T-helper 2 cell treated with Interferon-gamma antibody and Interleukin-4, amounts not matched to agents 5 μg/mL and 100 μg/mL, for 36 hours (primary cell): ENCODE measurements around the gene MAP3K5.
"Not testable (repeated sequence)": the region's sequence is repeated elsewhere in the genome, so short reads cannot be mapped to it uniquely, and the experiment has no call there.

Experiments
- DNase-seq: peaks from one replicate; pipeline ENCODE4 v3.0.0; 2021; ENCODE audit warnings: low spot score
- H3K27ac Mint-ChIP-seq: one replicate; pipeline ENCODE4 v1.8.0; 2021; ENCODE audit warnings: mild to moderate bottlenecking, mixed read lengths
- H3K27me3 Mint-ChIP-seq: one replicate; pipeline ENCODE4 v1.8.0; 2021; ENCODE audit warnings: low read depth, mixed read lengths
- H3K36me3 Mint-ChIP-seq: one replicate; pipeline ENCODE4 v1.8.0; 2021; ENCODE audit warnings: low read depth, mixed read lengths
- H3K4me1 Mint-ChIP-seq: one replicate; pipeline ENCODE4 v1.8.0; 2021; ENCODE audit warnings: low read depth, mixed read lengths
- H3K4me3 Mint-ChIP-seq: one replicate; pipeline ENCODE4 v1.8.0; 2022; ENCODE audit warnings: mild to moderate bottlenecking, moderate library complexity, mixed read lengths
- H3K9me3 Mint-ChIP-seq: one replicate; pipeline ENCODE4 v1.8.0; 2021; ENCODE audit warnings: mixed read lengths

MAP3K5 gene

GRCh38 chr6:136761227-136761922 lies 30.9 kb downstream of the MAP3K5 start:
- DNase-seq = no peak

GRCh38 chr6:136760781-136761180 lies 31.5 kb downstream of the MAP3K5 start:
- H3K9me3 Mint-ChIP-seq, H3K36me3 Mint-ChIP-seq, H3K27me3 Mint-ChIP-seq, DNase-seq: not testable (repeated sequence)
- H3K27ac Mint-ChIP-seq = peak overlapping the region; percentile 9
- peak overlapping the region; percentile 82 for H3K4me3 Mint-ChIP-seq
- H3K4me1 Mint-ChIP-seq = peaks cover 65% of the 10 kb centered on the region

More at GRCh38 chr6:136761227-136761922, 30.9 kb downstream of the MAP3K5 start:
- Mint-ChIP-seq H3K4me3 (peak overlapping the region; percentile 82), H3K36me3 (peaks cover 5% of the 10 kb centered on the region), H3K9me3 (no peaks in the 10 kb centered on the region), H3K27me3 (no peaks in the 10 kb centered on the region), H3K27ac (peak overlapping the region; percentile 76), H3K4me1 (peaks cover 65% of the 10 kb centered on the region)

GRCh38 chr6:136757150-136757549 lies 35.1 kb downstream of the MAP3K5 start:
- Mint-ChIP-seq H3K4me1 (peaks cover 65% of the 10 kb centered on the region), H3K27me3 (peaks cover 4% of the 10 kb centered on the region), H3K27ac (no peak overlapping the region), H3K36me3 (peaks cover 15% of the 10 kb centered on the region), H3K4me3 (no peak overlapping the region), H3K9me3 (no peaks in the 10 kb centered on the region)
- no peak for DNase-seq

GRCh38 chr6:136754820-136755219 lies 37.5 kb downstream of the MAP3K5 start:
- Mint-ChIP-seq H3K9me3 (no peaks in the 10 kb centered on the region), H3K27me3 (peaks cover 4% of the 10 kb centered on the region), H3K27ac (peak overlapping the region; percentile 2), H3K4me1 (peaks cover 69% of the 10 kb centered on the region), H3K36me3 (peaks cover 17% of the 10 kb centered on the region), H3K4me3 (no peak overlapping the region)
- no peak for DNase-seq

GRCh38 chr6:136753624-136754023 lies 38.7 kb downstream of the MAP3K5 start:
- peak; percentile 59 for DNase-seq

GRCh38 chr6:136752554-136752953 lies 39.7 kb downstream of the MAP3K5 start:
- Mint-ChIP-seq H3K36me3 (peaks cover 20% of the 10 kb centered on the region), H3K4me3 (peak overlapping the region; percentile 83), H3K9me3 (no peaks in the 10 kb centered on the region), H3K27ac (peak overlapping the region; percentile 93), H3K4me1 (peaks cover 75% of the 10 kb centered on the region), H3K27me3 (peaks cover 4% of the 10 kb centered on the region)
- DNase-seq = no peak

More at GRCh38 chr6:136753624-136754023, 38.7 kb downstream of the MAP3K5 start:
- Mint-ChIP-seq H3K27ac (peak overlapping the region; percentile 90), H3K4me1 (peaks cover 75% of the 10 kb centered on the region), H3K4me3 (peak overlapping the region; percentile 83), H3K27me3 (peaks cover 4% of the 10 kb centered on the region), H3K9me3 (no peaks in the 10 kb centered on the region), H3K36me3 (peaks cover 17% of the 10 kb centered on the region)

DNA sequence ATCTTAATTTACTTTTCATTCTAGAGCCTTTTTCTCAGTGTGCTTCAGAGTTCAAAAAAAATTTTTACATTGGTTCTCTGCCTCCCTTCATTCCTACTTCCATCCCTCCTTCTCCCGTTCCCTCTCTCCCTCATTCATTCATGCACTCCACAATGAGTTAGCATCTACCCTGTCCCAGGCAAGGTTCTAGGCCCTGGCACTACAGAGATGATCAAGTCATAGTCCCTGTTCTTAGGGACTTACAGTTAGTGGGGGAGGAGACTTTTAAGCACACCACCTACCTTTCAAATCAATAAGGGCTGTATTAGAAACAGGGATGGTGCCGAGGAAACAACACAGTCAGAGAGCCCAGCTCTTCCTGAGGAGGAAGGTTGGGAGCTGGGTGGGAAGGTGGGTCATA lies 40.3 kb downstream of the MAP3K5 start:
- no peaks in the 10 kb centered on the region for H3K9me3 Mint-ChIP-seq
- H3K4me3 Mint-ChIP-seq = peak overlapping the region; percentile 83
- peaks cover 19% of the 10 kb centered on the region for H3K36me3 Mint-ChIP-seq
- peaks cover 74% of the 10 kb centered on the region for H3K4me1 Mint-ChIP-seq
- peaks cover 6% of the 10 kb centered on the region for H3K27me3 Mint-ChIP-seq
- H3K27ac Mint-ChIP-seq = peak overlapping the region; percentile 93
- DNase-seq = no peak

DNA sequence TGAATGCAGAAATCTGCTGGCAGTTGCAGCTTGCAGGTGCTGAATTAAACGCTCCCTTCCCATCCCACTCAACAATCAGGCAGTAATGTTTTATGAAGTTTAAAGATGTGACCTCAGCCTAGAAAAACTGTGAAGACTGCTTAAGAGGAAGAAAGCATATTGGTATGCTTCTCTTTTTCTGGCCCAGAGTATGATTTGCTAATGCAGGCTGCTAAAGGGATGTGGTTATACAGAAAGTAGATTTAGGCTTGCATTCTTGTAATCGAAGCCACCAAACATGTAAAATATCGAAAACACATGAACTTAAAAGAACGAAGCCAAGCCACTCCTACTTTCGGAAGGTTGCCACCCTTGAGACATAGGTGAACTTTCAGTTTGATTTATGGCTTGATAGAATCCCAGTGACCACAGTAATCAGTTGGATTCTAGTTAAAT lies 40.7 kb downstream of the MAP3K5 start:
- H3K9me3 Mint-ChIP-seq = no peaks in the 10 kb centered on the region
- DNase-seq = peak; percentile 36
- peaks cover 6% of the 10 kb centered on the region for H3K27me3 Mint-ChIP-seq
- peak overlapping the region; percentile 83 for H3K4me3 Mint-ChIP-seq
- peaks cover 19% of the 10 kb centered on the region for H3K36me3 Mint-ChIP-seq
- H3K4me1 Mint-ChIP-seq = peaks cover 69% of the 10 kb centered on the region
- peak overlapping the region; percentile 93 for H3K27ac Mint-ChIP-seq

DNA sequence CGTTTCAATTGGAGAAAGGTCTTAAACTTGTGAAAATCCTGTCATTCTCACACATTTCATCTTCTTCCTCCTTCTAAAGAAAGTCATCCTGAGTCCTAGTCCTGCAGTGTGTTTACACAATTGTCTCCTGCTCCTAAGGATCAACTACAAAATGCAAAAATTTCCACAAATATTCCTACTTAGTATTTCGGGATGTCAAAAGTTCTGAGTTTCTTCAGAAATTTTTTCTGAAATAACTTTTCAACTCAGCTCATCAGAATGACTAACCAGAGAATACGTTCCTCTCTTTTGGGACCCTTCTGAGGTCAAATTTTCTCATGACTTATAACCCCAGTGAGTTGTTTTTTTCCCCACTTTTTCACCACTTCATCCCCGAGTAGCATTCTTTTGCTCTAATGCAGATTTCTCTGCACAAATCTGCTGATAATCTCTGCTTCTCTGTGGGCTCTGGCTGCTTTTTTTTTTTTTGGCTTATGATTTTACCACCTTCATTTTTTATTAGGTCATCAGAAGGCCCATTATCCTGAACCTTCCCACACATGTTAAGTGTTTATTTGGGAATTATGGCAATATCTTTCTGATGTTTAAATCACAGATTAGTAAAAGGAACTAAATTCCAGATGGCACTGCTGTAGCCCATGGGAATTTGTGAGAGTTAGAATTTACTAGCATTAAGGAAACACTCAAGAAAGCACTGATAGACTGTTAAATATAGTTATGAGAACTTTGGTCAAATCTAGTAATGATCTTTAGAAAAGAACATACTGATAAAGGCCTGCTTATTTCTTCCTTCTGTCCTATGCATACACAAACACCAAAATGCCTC lies 41.4 kb downstream of the MAP3K5 start:
- Mint-ChIP-seq H3K27ac (peak overlapping the region; percentile 93), H3K27me3 (peaks cover 6% of the 10 kb centered on the region), H3K4me1 (peaks cover 66% of the 10 kb centered on the region), H3K36me3 (peaks cover 19% of the 10 kb centered on the region), H3K4me3 (peak overlapping the region; percentile 83), H3K9me3 (no peaks in the 10 kb centered on the region)
- no peak for DNase-seq

GRCh38 chr6:136749359-136749997 lies 42.8 kb downstream of the MAP3K5 start:
- Mint-ChIP-seq H3K27me3 (peaks cover 4% of the 10 kb centered on the region), H3K36me3 (peaks cover 14% of the 10 kb centered on the region), H3K9me3 (no peaks in the 10 kb centered on the region), H3K4me1 (peaks cover 54% of the 10 kb centered on the region), H3K27ac (peak overlapping the region; percentile 39), H3K4me3 (no peak overlapping the region)
- no peak for DNase-seq

- Mint-ChIP-seq H3K27me3 (peaks cover 8% of the 10 kb centered on the region), H3K4me3 (no peak overlapping the region), H3K4me1 (peaks cover 44% of the 10 kb centered on the region), H3K27ac (no peak overlapping the region), H3K36me3 (peaks cover 8% of the 10 kb centered on the region), H3K9me3 (no peaks in the 10 kb centered on the region)
- DNase-seq = no peak
Observed at GRCh38 chr6:136747507-136747906, 44.8 kb downstream of the MAP3K5 start.

DNA sequence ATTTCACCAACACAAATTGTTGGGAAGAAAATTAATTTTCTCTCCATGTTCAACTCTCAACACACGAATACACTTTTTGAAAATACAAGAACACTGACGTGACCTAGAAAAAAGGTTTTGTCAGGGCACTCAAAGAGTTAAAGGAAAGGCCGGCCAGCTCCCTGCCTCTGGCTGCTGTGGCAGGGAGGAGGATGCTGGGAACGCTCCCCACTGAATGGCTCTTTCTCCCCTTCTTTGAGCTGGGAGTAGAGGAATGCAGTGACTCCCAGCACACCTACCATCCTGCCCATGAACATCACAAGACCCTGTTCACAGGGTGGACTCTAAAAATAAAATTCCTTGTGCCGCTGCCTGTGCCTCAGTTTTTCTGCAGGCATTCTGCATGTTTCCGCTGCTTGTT lies 47.0 kb downstream of the MAP3K5 start:
- Mint-ChIP-seq H3K27me3 (peaks cover 13% of the 10 kb centered on the region), H3K36me3 (peaks cover 6% of the 10 kb centered on the region), H3K9me3 (no peaks in the 10 kb centered on the region), H3K4me1 (peaks cover 28% of the 10 kb centered on the region), H3K27ac (no peak overlapping the region), H3K4me3 (no peak overlapping the region)
- DNase-seq = no peak

DNA sequence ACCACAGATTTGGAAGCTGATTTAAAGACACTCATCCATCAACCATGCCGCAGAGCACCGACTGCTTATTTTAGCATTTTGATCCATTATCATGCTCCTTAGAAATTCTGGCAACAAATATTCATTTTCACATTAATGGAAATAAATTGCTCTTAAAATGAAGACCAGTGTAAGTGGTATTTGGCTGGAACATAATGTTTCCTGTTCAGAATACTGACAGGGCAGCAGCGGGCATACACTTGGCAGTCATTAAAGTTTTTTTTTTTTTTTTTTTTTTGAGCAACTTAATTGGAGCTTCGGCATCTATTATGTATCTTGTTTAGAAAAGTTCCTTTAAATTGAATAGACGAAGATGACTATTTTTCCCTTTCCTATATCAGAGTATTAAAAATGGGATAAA lies 47.4 kb downstream of the MAP3K5 start:
- Mint-ChIP-seq H3K4me3 (no peak overlapping the region), H3K4me1 (peaks cover 24% of the 10 kb centered on the region), H3K36me3 (peaks cover 6% of the 10 kb centered on the region), H3K27ac (no peak overlapping the region), H3K27me3 (peaks cover 13% of the 10 kb centered on the region), H3K9me3 (no peaks in the 10 kb centered on the region)
- no peak for DNase-seq

DNA sequence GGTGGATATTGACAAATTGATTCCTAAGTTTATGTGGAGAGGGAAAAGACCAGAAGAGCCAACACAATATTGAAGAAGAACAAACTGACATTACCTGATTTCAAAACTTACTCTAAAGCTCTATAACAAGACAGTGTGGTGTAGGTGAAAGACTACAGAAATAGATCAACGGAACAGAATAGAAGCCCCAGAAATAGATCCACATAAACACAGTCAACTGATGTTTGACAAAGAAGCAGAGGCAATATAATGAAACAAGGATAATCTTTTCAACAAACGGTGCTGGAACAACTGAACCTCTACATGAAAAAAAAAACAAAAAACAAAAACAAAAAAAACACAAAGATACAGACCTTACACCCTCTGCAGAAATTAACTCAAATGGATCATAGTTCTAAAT lies 50.2 kb downstream of the MAP3K5 start:
- Mint-ChIP-seq H3K27ac (no peak overlapping the region), H3K9me3 (no peaks in the 10 kb centered on the region), H3K36me3 (no peaks in the 10 kb centered on the region)

More for the DNA sequence above, 50.2 kb downstream of the MAP3K5 start:
- no peak overlapping the region for H3K4me3 Mint-ChIP-seq
- peaks cover 12% of the 10 kb centered on the region for H3K27me3 Mint-ChIP-seq
- peaks cover 20% of the 10 kb centered on the region for H3K4me1 Mint-ChIP-seq
- no peak for DNase-seq
